Mucosa of gallbladder (tissue), 1 donor: ENCODE results near the gene KCNG2. TPM values are rescaled to one million over a fixed set of nuclear protein-coding genes. Genes with fewer than 3 reads are reported as not detected.
"Not testable (repeated sequence)": the region's sequence is repeated elsewhere in the genome, so short reads cannot be mapped to it uniquely, and the experiment has no call there.

Experiments used
- DNase-seq: peaks from one replicate; pipeline ENCODE4 v3.0.0-alpha.2; 2020; ENCODE audit warnings: low spot score
- total RNA-seq: library from RNA; stranded (reverse); gene quantifications from one replicate; pipeline ENCODE4 v1.2.1, GENCODE V29; 2021
- donor health status: DM: no; HTN: no; CAD: no.

Gene KCNG2
- not detected for total RNA-seq

- DNase-seq: no peak
These were observed at the start of gene KCNG2 for GRCh38 chr18:79797518-79798345. TSS of gene KCNG2 (plus strand) at chr18:79797938. CDS start at chr18:79863668, 65,730 bp downstream.

GRCh38 chr18:79748321-79749180 lies 49.2 kb upstream of the KCNG2 start:
- DNase-seq: no peak

GRCh38 chr18:79749251-79750191 lies 48.2 kb upstream of the KCNG2 start:
- no peak for DNase-seq

- DNase-seq: peak; percentile 71
These were observed 46.7 kb upstream of the KCNG2 start for GRCh38 chr18:79750980-79751571.

GRCh38 chr18:79751918-79752578 lies 45.7 kb upstream of the KCNG2 start:
- not testable (repeated sequence) for DNase-seq

GRCh38 chr18:79752946-79753345 lies 44.8 kb upstream of the KCNG2 start:
- DNase-seq: not testable (repeated sequence)

GRCh38 chr18:79753391-79753851 lies 44.3 kb upstream of the KCNG2 start:
- no peak for DNase-seq

- DNase-seq: no peak
These were observed 43.5 kb upstream of the KCNG2 start for GRCh38 chr18:79754022-79754761.

- no peak for DNase-seq
These were observed 42.8 kb upstream of the KCNG2 start for GRCh38 chr18:79754831-79755351.

GRCh38 chr18:79755496-79756142 lies 42.1 kb upstream of the KCNG2 start:
- no peak for DNase-seq

GRCh38 chr18:79756143-79756500 lies 41.6 kb upstream of the KCNG2 start:
- no peak for DNase-seq

- DNase-seq: no peak
These were observed 40.9 kb upstream of the KCNG2 start for GRCh38 chr18:79756826-79757225.

- no peak for DNase-seq
These were observed 37.4 kb upstream of the KCNG2 start for GRCh38 chr18:79760348-79760747.

GRCh38 chr18:79760881-79761280 lies 36.9 kb upstream of the KCNG2 start:
- no peak for DNase-seq

GRCh38 chr18:79763407-79763806 lies 34.3 kb upstream of the KCNG2 start:
- no peak for DNase-seq

GRCh38 chr18:79764131-79764530 lies 33.6 kb upstream of the KCNG2 start:
- no peak for DNase-seq

GRCh38 chr18:79765491-79766245 lies 32.1 kb upstream of the KCNG2 start:
- no peak for DNase-seq

GRCh38 chr18:79766308-79766707 lies 31.4 kb upstream of the KCNG2 start:
- DNase-seq: no peak
